GM21390 (cell line): Measurements from ENCODE around the gene L3MBTL2.
"Not testable (repeated sequence)": the region's sequence is repeated elsewhere in the genome, so short reads cannot be mapped to it uniquely, and the experiment has no call there.

Experiments
- ATAC-seq: cut with Tn5 transposase; IDR thresholded peaks from one replicate; pipeline ENCODE4 v1.9.1; 2021; ENCODE audit not compliant: unreplicated experiment

The L3MBTL2 gene

GRCh38 chr22:41204992-41205900 lies at the start of gene L3MBTL2:
L3MBTL2 (plus strand) TSS chr22:41205312; CDS start chr22:41205363, 51 bp downstream.
- ATAC-seq: peak; percentile 95

GRCh38 chr22:41157083-41157482 lies 48.0 kb upstream of the L3MBTL2 start:
- no peak for ATAC-seq

- no peak for ATAC-seq
Observed at GRCh38 chr22:41169157-41169556, 36.0 kb upstream of the L3MBTL2 start.

- ATAC-seq: no peak
Observed at GRCh38 chr22:41171996-41172395, 33.1 kb upstream of the L3MBTL2 start.

GRCh38 chr22:41175546-41175945 lies 29.6 kb upstream of the L3MBTL2 start:
- no peak for ATAC-seq

GRCh38 chr22:41177040-41177621 lies 28.0 kb upstream of the L3MBTL2 start:
- ATAC-seq: no peak

- ATAC-seq: no peak
Observed at GRCh38 chr22:41177622-41178424, 27.3 kb upstream of the L3MBTL2 start.

GRCh38 chr22:41178425-41178975 lies 26.6 kb upstream of the L3MBTL2 start:
- ATAC-seq: no peak

GRCh38 chr22:41180362-41180761 lies 24.8 kb upstream of the L3MBTL2 start:
- not testable (repeated sequence) for ATAC-seq

GRCh38 chr22:41180926-41181325 lies 24.2 kb upstream of the L3MBTL2 start:
- ATAC-seq: no peak

- ATAC-seq: no peak
Observed at GRCh38 chr22:41181349-41182241, 23.5 kb upstream of the L3MBTL2 start.

GRCh38 chr22:41184679-41185078 lies 20.4 kb upstream of the L3MBTL2 start:
- no peak for ATAC-seq

GRCh38 chr22:41191467-41191866 lies 13.6 kb upstream of the L3MBTL2 start:
- ATAC-seq: no peak

GRCh38 chr22:41193829-41194228 lies 11.3 kb upstream of the L3MBTL2 start:
- no peak for ATAC-seq

- peak; percentile 77 for ATAC-seq
Observed at GRCh38 chr22:41197038-41197972, 7.8 kb upstream of the L3MBTL2 start.

- ATAC-seq: no peak
Observed at GRCh38 chr22:41198027-41198580, 7.0 kb upstream of the L3MBTL2 start.

GRCh38 chr22:41201141-41201540 lies 4.0 kb upstream of the L3MBTL2 start:
- no peak for ATAC-seq

GRCh38 chr22:41203118-41203517 lies 2.0 kb upstream of the L3MBTL2 start:
- ATAC-seq: no peak

- no peak for ATAC-seq
Observed at GRCh38 chr22:41204066-41204465, 1.0 kb upstream of the L3MBTL2 start.
